K562 (cell line): ENCODE measurements around the gene SERTAD1. TPM values are rescaled to one million over a fixed set of nuclear protein-coding genes. Genes with fewer than 3 reads are reported as not detected.

ENCODE experiments used
- ATAC-seq: fragments of 200-7000 bp; cut with Tn5 transposase; 3 replicates; pipeline ENCODE4 v1.9.1; 2020; ENCODE audit warnings: moderate library complexity
- BruUV-seq: library from RNA; stranded (reverse); fragments of 400-500 nt; replicated peaks from 2 replicates; lab custom pipeline; 2021; lab: Mats Ljungman, UMichigan
- CTCF ChIA-PET: fragments of 300-600 bp; formaldehyde crosslinking; extraction: SDS; loops from one replicate; lab custom pipeline; 2021; ENCODE audit warnings: low intra/inter-chr PET ratio; lab: Yijun Ruan, JAX
- POLR2A ChIA-PET: fragments of 300-600, 350-650 bp; sonication (Branson Sonifier 250); formaldehyde crosslinking; extraction: SDS; loops from one replicate; lab custom pipeline; 2021; ENCODE audit warnings: antibody characterized with exemption, inconsistent platforms; lab: Yijun Ruan, JAX
- DNase-seq, 4 experiments: peaks; one replicate each; pipeline versions ENCODE4 v3.0.0 to v3.0.0-alpha.2; 2011 to 2018; ENCODE audit warnings: low spot score in 3 of 4, mixed read lengths in 3 of 4; ENCODE audit errors: extremely low read depth in 1 of 4
- FAIRE-seq: peaks from 2 replicates; lab custom pipeline; 2011; peaks lifted over from hg19 to GRCh38; lab: Jason Lieb, UNC
- H2AFZ ChIP-seq: 2 replicates; pipeline ENCODE4 v1.6.0; 2011; ENCODE audit warnings: low read depth, low read length, control low read depth, inconsistent platforms
- H3K27ac ChIP-seq: fragments of 200-600 bp; 3 replicates; pipeline ENCODE4 v1.8.0; 2011; ENCODE audit warnings: low read depth, mild to moderate bottlenecking, control low read depth, inconsistent platforms, low read length, moderate library complexity, mixed read lengths; ENCODE audit errors: extremely low read depth
- H3K27me3 ChIP-seq, 2 experiments: fragments of 300-600 bp in 1 of 2; 2 replicates in 1 of 2; 3 replicates in 1 of 2; pipeline versions ENCODE4 v1.6.0 to v1.8.0; 2011; ENCODE audit warnings: inconsistent platforms in 2 of 2, low read length in 2 of 2, mild to moderate bottlenecking in 1 of 2, mixed read lengths in 1 of 2, moderate library complexity in 1 of 2; ENCODE audit not compliant: control insufficient read depth in 2 of 2, insufficient read depth in 2 of 2
- H3K36me3 ChIP-seq: fragments of 300-600 bp; 3 replicates; pipeline ENCODE4 v1.8.0; 2011; ENCODE audit warnings: mild to moderate bottlenecking, low read length, inconsistent platforms; ENCODE audit not compliant: control insufficient read depth, insufficient read depth
- H3K4me1 ChIP-seq, 2 experiments: fragments of 200-600 bp in 1 of 2; replicated peaks in 1 of 2; 2 replicates in 1 of 2; 3 replicates in 1 of 2; pipeline versions ENCODE4 v1.5.1 to v1.8.0; 2011; ENCODE audit warnings: inconsistent platforms in 2 of 2, low read length in 2 of 2, mild to moderate bottlenecking in 1 of 2, mixed read lengths in 1 of 2, moderate library complexity in 1 of 2; ENCODE audit not compliant: control insufficient read depth in 2 of 2, insufficient read depth in 2 of 2
- H3K4me2 ChIP-seq: 2 replicates; pipeline ENCODE4 v1.6.1; 2011; ENCODE audit warnings: low read length, control low read depth, inconsistent platforms, mixed read lengths; ENCODE audit not compliant: insufficient read depth
- H3K4me3 ChIP-seq: fragments of 200-600 bp; sonication (generic), shearing (Covaris generic); 2 replicates; pipeline ENCODE4 v1.5.1; 2016; ENCODE audit warnings: control low read depth, inconsistent platforms
- H3K79me2 ChIP-seq: fragments of 200-600 bp; 3 replicates; pipeline ENCODE4 v1.8.0; 2011; ENCODE audit warnings: low read length, inconsistent platforms; ENCODE audit not compliant: control insufficient read depth, insufficient read depth
- H3K9ac ChIP-seq, 2 experiments: 2 replicates each; pipeline versions ENCODE4 v1.6.0 to v1.6.1; 2011; ENCODE audit warnings: low read depth in 2 of 2, low read length in 2 of 2, control low read depth in 1 of 2, inconsistent platforms in 1 of 2, mild to moderate bottlenecking in 1 of 2, mixed read lengths in 1 of 2; ENCODE audit not compliant: insufficient read depth in 1 of 2
- H3K9me1 ChIP-seq: one replicate; pipeline ENCODE4 v1.6.0; 2011; ENCODE audit warnings: inconsistent platforms, mild to moderate bottlenecking, low read length, moderate library complexity; ENCODE audit not compliant: control insufficient read depth, insufficient read depth
- H3K9me3 ChIP-seq: replicated peaks from 2 replicates; pipeline ENCODE4 v1.5.1; 2011; ENCODE audit warnings: low read depth, low read length, inconsistent platforms; ENCODE audit not compliant: control insufficient read depth, insufficient read depth
- H4K20me1 ChIP-seq: replicated peaks from 2 replicates; pipeline ENCODE4 v1.6.1; 2011; ENCODE audit warnings: low read length, inconsistent platforms, mixed read lengths; ENCODE audit not compliant: control insufficient read depth, insufficient read depth
- CCNT2 ChIP-seq: IDR thresholded peaks from 2 replicates; pipeline ENCODE4 v1.6.1; 2011; ENCODE audit warnings: borderline replicate concordance, low read depth, mild to moderate bottlenecking, moderate library complexity, mixed read lengths, low read length; ENCODE audit not compliant: insufficient read length; ENCODE audit errors: extremely low read depth
- ETV5 ChIP-seq: sonication (generic); formaldehyde crosslinking; IDR thresholded peaks from 2 replicates; pipeline ENCODE4 v1.4.0; 2020; ENCODE audit warnings: low read depth, mild to moderate bottlenecking, missing genetic modification reagents
- LCOR ChIP-seq: sonication (generic); formaldehyde crosslinking; IDR thresholded peaks from 2 replicates; pipeline ENCODE4 v1.8.0; 2022; ENCODE audit warnings: mild to moderate bottlenecking, missing genetic modification reagents
- NBN ChIP-seq: fragments of 450-650 bp; IDR thresholded peaks from 2 replicates; pipeline ENCODE4 v1.6.1; 2016; ENCODE audit warnings: low read depth, mild to moderate bottlenecking
- PHF21A ChIP-seq: fragments of 450-650 bp; IDR thresholded peaks from 2 replicates; pipeline ENCODE4 v1.6.1; 2017; ENCODE audit warnings: low read depth, borderline replicate concordance
- PHTF2 ChIP-seq: fragments of 250-450 bp; sonication (Bioruptor Pico); IDR thresholded peaks from 2 replicates; pipeline ENCODE4 v1.5.0; 2021; ENCODE audit warnings: mild to moderate bottlenecking
- SMAD3 ChIP-seq: fragments of 450-650 bp; formaldehyde crosslinking; conservative IDR thresholded peaks from 2 replicates; pipeline ENCODE4 v1.4.0; 2020; ENCODE audit warnings: mild to moderate bottlenecking
- ZNF184 ChIP-seq: sonication (generic); formaldehyde crosslinking; IDR thresholded peaks from 2 replicates; pipeline ENCODE4 v1.5.0; 2020; ENCODE audit warnings: missing genetic modification reagents
- ZNF253 ChIP-seq: fragments of 250-450 bp; sonication (Bioruptor Pico); conservative IDR thresholded peaks from 2 replicates; pipeline ENCODE4 v1.6.1; 2021; ENCODE audit warnings: mild to moderate bottlenecking
- WGBS: fragments of 100-300 bp; shearing (Covaris generic); methylation state at CpG from one replicate; pipeline ENCODE4 v1.1.6; 2016; ENCODE audit warnings: low coverage, mixed read lengths; ENCODE audit not compliant: insufficient coverage; ENCODE audit errors: missing lambda C conversion rate; 5-methylcytosine and 5-hydroxymethylcytosine counted together
- in situ Hi-C: fragments of 300-500 bp; cut with MboI; formaldehyde crosslinking; loops from 4 replicates; pipeline ENCODE4 v1.15.0; 2018; ENCODE audit warnings: inconsistent platforms, mixed read lengths
- intact Hi-C: fragments of 100-400 bp; cut with micrococcal nuclease; formaldehyde crosslinking; loops from 2 replicates; pipeline ENCODE4 v1.14.2; 2022
- polyA plus RNA-seq, 8 experiments: library from polyadenylated mRNA; depleted of rRNA in 4 of 8; stranded (reverse) in 5 of 8; unstranded in 3 of 8; fragments of >200 nt; fragmentation: Nextera tagmentation in 2 of 8; fragmentation: Illumina TruSeq in 1 of 8; extraction: Ambion mirVana in 2 of 8; extraction: Trizol in 1 of 8; gene quantifications; 2 replicates each; pipeline versions ENCODE4 v1.2.1 to v1.2.3, GENCODE V29; 2011 to 2014; ENCODE audit warnings: inconsistent platforms in 1 of 8, missing spikeins in 1 of 8
- total RNA-seq, 7 experiments: library from RNA; depleted of rRNA in 6 of 7; stranded (reverse); fragments of >200 nt in 6 of 7; fragmentation: Illumina TruSeq in 2 of 7; extraction: Trizol in 2 of 7; gene quantifications; 2 replicates each; pipeline versions ENCODE4 v1.2.1 to v1.2.3, GENCODE V29; 2011 to 2021; ENCODE audit warnings: low replicate concordance in 1 of 7
- TF ChIP-seq, protein P1 (sequence below): sonication (generic); IDR thresholded peaks from 2 replicates; pipeline ENCODE4 v1.6.1; 2016
- TF ChIP-seq, protein P2 (sequence below): fragments of 250-450 bp; sonication (Bioruptor Pico); IDR thresholded peaks from 2 replicates; pipeline ENCODE4 v1.9.0; 2021; ENCODE audit warnings: mild to moderate bottlenecking
- TF ChIP-seq, protein P3 (sequence below): fragments of 450-650 bp; IDR thresholded peaks from 2 replicates; pipeline ENCODE4 v1.6.1; 2016; ENCODE audit warnings: missing biosample characterization, missing genetic modification characterization
- TF ChIP-seq, protein P4 (sequence below): fragments of 450-650 bp; IDR thresholded peaks from 2 replicates; pipeline ENCODE4 v1.6.1; 2016; ENCODE audit warnings: borderline replicate concordance
- TF ChIP-seq, protein P5 (sequence below): sonication (generic); formaldehyde crosslinking; IDR thresholded peaks from 2 replicates; pipeline ENCODE4 v1.8.0; 2023; ENCODE audit warnings: mild to moderate bottlenecking, missing genetic modification reagents
- TF ChIP-seq, protein P6 (sequence below): fragments of 450-650 bp; IDR thresholded peaks from 2 replicates; pipeline ENCODE4 v1.6.1; 2014; ENCODE audit warnings: low read depth, mild to moderate bottlenecking, moderate library complexity, borderline replicate concordance

Gene SERTAD1
- total and polyA plus RNA-seq, 9 of the 15 experiments (the other 6 are each of a cell fraction or from before 2014, with no cell fraction given) = 0.15 to 8.7 (median 4.9) TPM

DNA sequence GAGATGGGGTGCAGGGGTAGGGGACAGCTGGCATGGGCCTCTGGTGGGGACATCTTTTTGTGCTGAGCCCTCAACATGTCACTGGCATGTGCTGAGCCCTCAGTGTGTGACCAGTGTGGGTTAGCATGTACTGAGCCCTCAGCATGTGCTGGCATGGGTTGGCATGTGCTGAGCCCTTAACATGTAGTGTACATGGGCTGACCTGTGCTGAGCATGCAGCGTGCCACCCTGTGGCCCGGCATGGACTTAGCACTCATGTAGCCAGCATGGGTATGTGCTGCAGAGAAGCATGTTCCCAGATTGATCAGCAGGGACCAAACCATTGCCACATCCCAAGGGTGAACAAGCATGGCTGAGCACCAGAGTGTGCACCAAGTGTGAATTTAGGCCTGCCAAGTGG, 47.3 kb downstream of the SERTAD1 start:
- peaks cover 25% of the 10 kb centered on the region; the same call in 2 of the 3 replicates for H3K36me3 ChIP-seq
- in situ Hi-C loops (no loop called here), intact Hi-C loops (no loop called here)
- no peak overlapping the region; the same call in 2 of the 3 replicates for H3K27ac ChIP-seq
- no peaks in the 10 kb centered on the region for H3K27me3 ChIP-seq
- H3K4me1 ChIP-seq = peaks cover 0 to 30% of the 10 kb centered on the region in 2 experiments; a peak in 1 of 5 replicates
- BruUV-seq = no TSS peak
- H3K9me1 ChIP-seq = no peaks in the 10 kb centered on the region
- FAIRE-seq = peak; percentile 46
- H3K9me3 ChIP-seq = no peaks in the 10 kb centered on the region
- POLR2A ChIA-PET = interaction anchor here (0.6 kb wide), 1 partner anchor 170 kb away, joined by 4 read pairs; no protein-coding TSS in a partner anchor
- no peak for ATAC-seq
- CTCF ChIA-PET = no interaction called here
- H4K20me1 ChIP-seq = 0 out of 2 replicates have a peak, but pooled peaks cover 5% of the 10 kb centered on the region
- WGBS = 78% methylated on average over 2 of the region's 2 CpGs
- no peak overlapping the region for H3K4me2 ChIP-seq
- no peak for DNase-seq
- no peaks in the 10 kb centered on the region for H3K79me2 ChIP-seq
- no peak overlapping the region for H3K9ac ChIP-seq
- H2AFZ ChIP-seq = no peak overlapping the region
- H3K4me3 ChIP-seq = no peak overlapping the region
- no peak for TF ChIP-seq LCOR
- TF ChIP-seq, protein P1, sequence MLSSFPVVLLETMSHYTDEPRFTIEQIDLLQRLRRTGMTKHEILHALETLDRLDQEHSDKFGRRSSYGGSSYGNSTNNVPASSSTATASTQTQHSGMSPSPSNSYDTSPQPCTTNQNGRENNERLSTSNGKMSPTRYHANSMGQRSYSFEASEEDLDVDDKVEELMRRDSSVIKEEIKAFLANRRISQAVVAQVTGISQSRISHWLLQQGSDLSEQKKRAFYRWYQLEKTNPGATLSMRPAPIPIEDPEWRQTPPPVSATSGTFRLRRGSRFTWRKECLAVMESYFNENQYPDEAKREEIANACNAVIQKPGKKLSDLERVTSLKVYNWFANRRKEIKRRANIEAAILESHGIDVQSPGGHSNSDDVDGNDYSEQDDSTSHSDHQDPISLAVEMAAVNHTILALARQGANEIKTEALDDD = no peak
- TF ChIP-seq, protein P2, sequence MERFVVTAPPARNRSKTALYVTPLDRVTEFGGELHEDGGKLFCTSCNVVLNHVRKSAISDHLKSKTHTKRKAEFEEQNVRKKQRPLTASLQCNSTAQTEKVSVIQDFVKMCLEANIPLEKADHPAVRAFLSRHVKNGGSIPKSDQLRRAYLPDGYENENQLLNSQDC (CRISPR knock-in tag) = no peak
- no peak for TF ChIP-seq NBN
- TF ChIP-seq, protein P3, sequence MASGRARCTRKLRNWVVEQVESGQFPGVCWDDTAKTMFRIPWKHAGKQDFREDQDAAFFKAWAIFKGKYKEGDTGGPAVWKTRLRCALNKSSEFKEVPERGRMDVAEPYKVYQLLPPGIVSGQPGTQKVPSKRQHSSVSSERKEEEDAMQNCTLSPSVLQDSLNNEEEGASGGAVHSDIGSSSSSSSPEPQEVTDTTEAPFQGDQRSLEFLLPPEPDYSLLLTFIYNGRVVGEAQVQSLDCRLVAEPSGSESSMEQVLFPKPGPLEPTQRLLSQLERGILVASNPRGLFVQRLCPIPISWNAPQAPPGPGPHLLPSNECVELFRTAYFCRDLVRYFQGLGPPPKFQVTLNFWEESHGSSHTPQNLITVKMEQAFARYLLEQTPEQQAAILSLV (tag) = no peak
- TF ChIP-seq ZNF184 (CRISPR knock-in tag) = no peak
- TF ChIP-seq, protein P4, sequence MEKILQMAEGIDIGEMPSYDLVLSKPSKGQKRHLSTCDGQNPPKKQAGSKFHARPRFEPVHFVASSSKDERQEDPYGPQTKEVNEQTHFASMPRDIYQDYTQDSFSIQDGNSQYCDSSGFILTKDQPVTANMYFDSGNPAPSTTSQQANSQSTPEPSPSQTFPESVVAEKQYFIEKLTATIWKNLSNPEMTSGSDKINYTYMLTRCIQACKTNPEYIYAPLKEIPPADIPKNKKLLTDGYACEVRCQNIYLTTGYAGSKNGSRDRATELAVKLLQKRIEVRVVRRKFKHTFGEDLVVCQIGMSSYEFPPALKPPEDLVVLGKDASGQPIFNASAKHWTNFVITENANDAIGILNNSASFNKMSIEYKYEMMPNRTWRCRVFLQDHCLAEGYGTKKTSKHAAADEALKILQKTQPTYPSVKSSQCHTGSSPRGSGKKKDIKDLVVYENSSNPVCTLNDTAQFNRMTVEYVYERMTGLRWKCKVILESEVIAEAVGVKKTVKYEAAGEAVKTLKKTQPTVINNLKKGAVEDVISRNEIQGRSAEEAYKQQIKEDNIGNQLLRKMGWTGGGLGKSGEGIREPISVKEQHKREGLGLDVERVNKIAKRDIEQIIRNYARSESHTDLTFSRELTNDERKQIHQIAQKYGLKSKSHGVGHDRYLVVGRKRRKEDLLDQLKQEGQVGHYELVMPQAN = no peak
- TF ChIP-seq, protein P5, sequence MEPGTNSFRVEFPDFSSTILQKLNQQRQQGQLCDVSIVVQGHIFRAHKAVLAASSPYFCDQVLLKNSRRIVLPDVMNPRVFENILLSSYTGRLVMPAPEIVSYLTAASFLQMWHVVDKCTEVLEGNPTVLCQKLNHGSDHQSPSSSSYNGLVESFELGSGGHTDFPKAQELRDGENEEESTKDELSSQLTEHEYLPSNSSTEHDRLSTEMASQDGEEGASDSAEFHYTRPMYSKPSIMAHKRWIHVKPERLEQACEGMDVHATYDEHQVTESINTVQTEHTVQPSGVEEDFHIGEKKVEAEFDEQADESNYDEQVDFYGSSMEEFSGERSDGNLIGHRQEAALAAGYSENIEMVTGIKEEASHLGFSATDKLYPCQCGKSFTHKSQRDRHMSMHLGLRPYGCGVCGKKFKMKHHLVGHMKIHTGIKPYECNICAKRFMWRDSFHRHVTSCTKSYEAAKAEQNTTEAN = no peak
- no peak for TF ChIP-seq CCNT2
- TF ChIP-seq, protein P6, sequence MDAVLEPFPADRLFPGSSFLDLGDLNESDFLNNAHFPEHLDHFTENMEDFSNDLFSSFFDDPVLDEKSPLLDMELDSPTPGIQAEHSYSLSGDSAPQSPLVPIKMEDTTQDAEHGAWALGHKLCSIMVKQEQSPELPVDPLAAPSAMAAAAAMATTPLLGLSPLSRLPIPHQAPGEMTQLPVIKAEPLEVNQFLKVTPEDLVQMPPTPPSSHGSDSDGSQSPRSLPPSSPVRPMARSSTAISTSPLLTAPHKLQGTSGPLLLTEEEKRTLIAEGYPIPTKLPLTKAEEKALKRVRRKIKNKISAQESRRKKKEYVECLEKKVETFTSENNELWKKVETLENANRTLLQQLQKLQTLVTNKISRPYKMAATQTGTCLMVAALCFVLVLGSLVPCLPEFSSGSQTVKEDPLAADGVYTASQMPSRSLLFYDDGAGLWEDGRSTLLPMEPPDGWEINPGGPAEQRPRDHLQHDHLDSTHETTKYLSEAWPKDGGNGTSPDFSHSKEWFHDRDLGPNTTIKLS = no peak
- no peak for TF ChIP-seq ETV5 (CRISPR knock-in tag)
- no peak for TF ChIP-seq PHTF2 (CRISPR knock-in tag)
- no peak for TF ChIP-seq PHF21A
- TF ChIP-seq ZNF253 = no peak
- no peak for TF ChIP-seq SMAD3 (CRISPR knock-in tag)
